ENCODE measurements around the gene OARD1.

Gene OARD1

GRCh38 chr6:41090841-41091761, 18.9 kb upstream of the OARD1 start (continued):
- no peak for TF ChIP-seq PRDM2 (tag by site-specific recombination; IDR thresholded peaks at IDR 0.05; ENCODE audit: borderline replicate concordance)
- no peak for TF ChIP-seq ZNF530 (tag by site-specific recombination; IDR thresholded peaks at IDR 0.05; ENCODE audit: low read depth)
- TF ChIP-seq ZNF600 (tag by site-specific recombination; IDR thresholded peaks at IDR 0.05), result no peak
- TF ChIP-seq ZBTB8A (tag by site-specific recombination; IDR thresholded peaks at IDR 0.05), result no peak
- TF ChIP-seq ZNF121 (tag by site-specific recombination; IDR thresholded peaks at IDR 0.05), result no peak
- TF ChIP-seq ZNF768 (tag by site-specific recombination; IDR thresholded peaks at IDR 0.05), result no peak
- no peak for TF ChIP-seq ZNF416 (tag by site-specific recombination; IDR thresholded peaks at IDR 0.05)
- TF ChIP-seq IKZF3 (tag by site-specific recombination; IDR thresholded peaks at IDR 0.05), result no peak
- TF ChIP-seq ATF2 (tag by site-specific recombination; IDR thresholded peaks at IDR 0.05; ENCODE audit: low read depth), result no peak

GRCh38 chr6:41088451-41088850, 16.3 kb upstream of the OARD1 start:
- Histone ChIP-seq H3K9me3 (ENCODE audit: control insufficient read depth, insufficient read depth, low read depth, low read length) (no peaks in the 10 kb centered on the region), H3K4me1 (ENCODE audit: control insufficient read depth, insufficient read depth, low read length) (no peaks in the 10 kb centered on the region), H3K36me3 (ENCODE audit: control insufficient read depth in 2 of 2, insufficient read depth in 1 of 2, low read length in 2 of 2) (peaks cover 63 to 76% of the 10 kb centered on the region in 2 experiments), H3K27ac (ENCODE audit: extremely low read depth, low read depth, low read length) (no peak overlapping the region), H3K4me3 (ENCODE audit: low read depth, low read length) (no peak overlapping the region)
- ChIA-PET CTCF (interaction anchor here (0.6 to 2.0 kb wide), 2 partner anchors 94 to 182 kb away, joined by 3 to 10 read pairs; no protein-coding TSS in a partner anchor), POLR2A (interaction anchor here (0.6 kb wide), 1 partner anchor 122 kb away, joined by 3 read pairs; no protein-coding TSS in a partner anchor)
- TF ChIP-seq ZNF223 (tag by site-specific recombination; IDR thresholded peaks at IDR 0.05), result no peak
- TF ChIP-seq ZNF311 (tag by site-specific recombination; IDR thresholded peaks at IDR 0.05; ENCODE audit: borderline replicate concordance), result no peak
- TF ChIP-seq GFI1B (tag by site-specific recombination; IDR thresholded peaks at IDR 0.05), result no peak
- no peak for TF ChIP-seq ZBTB26 (tag by site-specific recombination; optimal IDR thresholded peaks at IDR 0.05)
- no peak for TF ChIP-seq SCRT1 (tag by site-specific recombination; IDR thresholded peaks at IDR 0.05; ENCODE audit: borderline replicate concordance)
- no peak for TF ChIP-seq ZNF585B (tag by site-specific recombination; IDR thresholded peaks at IDR 0.05)
- no peak for TF ChIP-seq OVOL3 (tag by site-specific recombination; IDR thresholded peaks at IDR 0.05)
- no peak for TF ChIP-seq ZFP3 (tag by site-specific recombination; IDR thresholded peaks at IDR 0.05; ENCODE audit: low read depth)
- no peak for TF ChIP-seq ZNF280C (tag by site-specific recombination; IDR thresholded peaks at IDR 0.05)
- TF ChIP-seq ZNF792 (tag by site-specific recombination; IDR thresholded peaks at IDR 0.05), result no peak
- no peak for TF ChIP-seq ZNF843 (tag by site-specific recombination; IDR thresholded peaks at IDR 0.05)
- TF ChIP-seq ZNF645 (tag by site-specific recombination; IDR thresholded peaks at IDR 0.05), result no peak

Measured in HEK293 (cell line).